ENCODE results near the gene PDZRN4.

Gene PDZRN4

GRCh38 chr12:41438854-41439541, 250.9 kb downstream of the PDZRN4 start:
- TF ChIP-seq CTCF (conservative IDR thresholded peaks at IDR 0.05), result no peak
- H3K27ac ChIP-seq, result no peak overlapping the region

GRCh38 chr12:41439801-41440200, 251.7 kb downstream of the PDZRN4 start:
- H3K27ac ChIP-seq, result no peak overlapping the region
- no peak for TF ChIP-seq CTCF (conservative IDR thresholded peaks at IDR 0.05)

GRCh38 chr12:41441180-41441579, 253.1 kb downstream of the PDZRN4 start:
- no peak overlapping the region for H3K27ac ChIP-seq
- TF ChIP-seq CTCF (conservative IDR thresholded peaks at IDR 0.05), result no peak

- TF ChIP-seq CTCF (conservative IDR thresholded peaks at IDR 0.05), result no peak
- H3K27ac ChIP-seq, result no peak overlapping the region
Observed at GRCh38 chr12:41442896-41443295, 254.8 kb downstream of the PDZRN4 start.

GRCh38 chr12:41443690-41444089, 255.6 kb downstream of the PDZRN4 start:
- no peak overlapping the region for H3K27ac ChIP-seq
- TF ChIP-seq CTCF (conservative IDR thresholded peaks at IDR 0.05), result no peak

- no peak for TF ChIP-seq CTCF (conservative IDR thresholded peaks at IDR 0.05)
Observed at GRCh38 chr12:41452838-41453407, 264.8 kb downstream of the PDZRN4 start.

GRCh38 chr12:41453409-41453808, 265.3 kb downstream of the PDZRN4 start:
- TF ChIP-seq CTCF (conservative IDR thresholded peaks at IDR 0.05), result no peak
- H3K27ac ChIP-seq, result no peak overlapping the region

More at GRCh38 chr12:41452838-41453407, 264.8 kb downstream of the PDZRN4 start:
- H3K27ac ChIP-seq, result no peak overlapping the region
